GM19372 (cell line): ENCODE results near the gene P2RX7.
"Not testable (repeated sequence)": the region's sequence is repeated elsewhere in the genome, so short reads cannot be mapped to it uniquely, and the experiment has no call there.

Experiments
- ATAC-seq: cut with Tn5 transposase; IDR thresholded peaks from one replicate; pipeline ENCODE4 v1.9.1; 2021; ENCODE audit warnings: mild to moderate bottlenecking, low read depth, moderate library complexity; ENCODE audit not compliant: unreplicated experiment

Gene P2RX7

GRCh38 chr12:121131941-121132341 is 735 bp upstream of the P2RX7 start:
- no peak for ATAC-seq

DNA sequence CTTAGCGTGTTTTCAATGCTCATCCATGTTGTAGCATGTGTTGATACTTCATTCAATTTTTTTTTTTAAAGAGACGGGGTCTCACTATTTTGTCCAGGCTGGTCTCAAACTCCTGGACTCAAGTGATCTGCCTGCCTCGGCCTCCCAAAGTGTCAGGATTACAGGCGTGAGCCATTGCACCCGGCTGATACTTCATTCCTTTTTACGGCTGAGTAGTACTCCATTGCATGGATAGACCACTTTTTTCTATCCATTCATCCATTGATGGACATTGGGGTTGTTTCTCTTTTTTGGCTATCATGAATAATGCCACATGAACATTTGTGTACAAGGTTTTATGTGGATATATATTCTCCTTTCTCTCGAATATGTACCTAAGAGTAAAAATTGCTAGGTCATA is 1.2 kb downstream of the P2RX7 start:
- no peak for ATAC-seq

DNA sequence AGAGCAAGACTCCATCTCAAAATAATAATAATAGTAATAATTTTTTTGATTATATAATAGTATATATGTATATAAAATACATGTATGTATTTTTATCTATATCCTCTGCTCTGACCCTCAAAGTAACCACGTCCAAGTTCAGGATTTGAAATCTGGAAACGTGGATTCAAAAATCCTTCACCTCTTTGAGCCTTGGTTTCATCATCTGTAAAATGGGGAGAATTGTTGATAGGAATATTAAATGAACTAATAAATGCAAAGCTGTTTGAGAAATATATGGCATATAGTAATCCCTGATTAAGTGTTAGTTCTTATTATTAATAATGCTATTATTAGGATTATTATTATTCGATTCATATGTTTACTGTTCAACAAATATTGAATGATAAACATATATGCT is 2.6 kb downstream of the P2RX7 start:
- ATAC-seq, result no peak

- ATAC-seq, result no peak
Observed at GRCh38 chr12:121137512-121137911, 4.8 kb downstream of the P2RX7 start.

- no peak for ATAC-seq
Observed at GRCh38 chr12:121138284-121138683, 5.6 kb downstream of the P2RX7 start.

- no peak for ATAC-seq
Observed at GRCh38 chr12:121139286-121139685, 6.6 kb downstream of the P2RX7 start.

GRCh38 chr12:121142171-121142950 is 9.7 kb downstream of the P2RX7 start:
- ATAC-seq, result no peak

GRCh38 chr12:121144416-121144914 is 11.8 kb downstream of the P2RX7 start:
- no peak for ATAC-seq

DNA sequence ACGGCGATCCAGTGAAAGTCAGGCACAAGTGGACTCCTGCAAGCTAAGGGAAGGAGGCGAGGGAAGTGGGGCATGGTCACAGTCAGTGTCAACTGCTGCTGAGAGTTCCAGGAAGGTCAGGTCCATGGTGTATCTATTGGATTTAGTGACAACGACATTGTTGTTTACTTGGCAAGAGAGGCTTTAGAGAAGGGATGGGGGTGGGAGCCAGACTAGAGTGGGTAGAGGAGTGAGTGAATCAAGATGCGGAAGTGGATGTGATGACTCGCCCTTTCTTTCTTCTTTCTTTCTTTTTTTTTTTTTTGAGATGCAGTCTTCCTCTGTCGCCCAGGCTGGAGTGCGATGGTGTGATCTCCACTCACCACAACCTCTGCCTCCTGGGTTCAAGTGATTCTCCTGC is 12.5 kb downstream of the P2RX7 start:
- no peak for ATAC-seq

- ATAC-seq, result not testable (repeated sequence)
Observed at GRCh38 chr12:121149289-121149688, 16.6 kb downstream of the P2RX7 start.

GRCh38 chr12:121154793-121155375 is 22.2 kb downstream of the P2RX7 start:
- ATAC-seq, result no peak

DNA sequence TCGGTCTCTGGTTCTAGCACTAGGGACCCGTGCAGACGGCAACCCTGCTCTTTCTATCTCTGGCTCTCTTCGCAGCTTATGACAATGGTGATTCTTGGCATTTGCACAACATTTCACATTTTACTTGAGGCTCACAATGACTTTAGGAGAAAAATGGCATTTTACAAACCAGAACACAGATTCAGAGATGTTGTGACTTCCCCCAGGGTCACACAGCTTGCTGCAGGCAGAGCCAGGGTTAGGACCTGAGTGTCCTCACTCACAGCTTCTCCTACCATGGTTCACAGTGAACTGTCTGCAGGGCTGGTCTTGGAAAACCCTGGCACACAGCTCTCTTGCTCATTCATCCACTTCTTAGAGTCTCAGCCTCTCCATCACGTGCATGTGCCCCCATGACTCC is 23.7 kb downstream of the P2RX7 start:
- ATAC-seq, result no peak

GRCh38 chr12:121158085-121158484 is 25.4 kb downstream of the P2RX7 start:
- no peak for ATAC-seq

DNA sequence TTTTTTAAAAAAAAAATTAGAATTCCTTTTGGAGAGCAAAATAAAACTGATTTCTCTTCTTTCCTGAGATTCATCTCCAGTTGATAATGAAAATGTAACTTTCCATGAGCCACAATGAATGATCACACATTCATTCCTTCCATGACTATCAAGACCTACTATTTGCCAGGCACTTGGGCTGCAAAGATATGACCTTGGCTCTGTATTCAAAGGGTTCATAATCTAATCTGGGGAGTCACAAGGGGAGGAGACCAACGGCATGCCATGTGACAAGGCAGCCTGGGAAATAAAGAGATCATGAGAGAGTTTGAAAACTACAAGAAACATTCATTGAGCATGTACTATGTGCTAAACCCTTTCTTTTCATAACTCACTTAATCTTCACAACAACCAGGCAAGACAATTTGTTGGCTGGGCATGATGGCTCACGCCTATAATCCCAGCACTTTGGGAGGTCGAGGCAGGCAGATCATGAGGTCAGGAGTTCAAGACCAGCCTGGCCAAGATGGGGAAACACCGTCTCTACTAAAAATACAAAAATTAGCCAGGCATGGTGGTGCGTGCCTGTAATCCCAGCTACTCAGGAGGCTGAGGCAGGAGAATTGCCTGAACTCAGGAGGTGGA is 26.2 kb downstream of the P2RX7 start:
- ATAC-seq, result not testable (repeated sequence)

GRCh38 chr12:121159467-121160307 is 27.0 kb downstream of the P2RX7 start:
- ATAC-seq, result no peak

DNA sequence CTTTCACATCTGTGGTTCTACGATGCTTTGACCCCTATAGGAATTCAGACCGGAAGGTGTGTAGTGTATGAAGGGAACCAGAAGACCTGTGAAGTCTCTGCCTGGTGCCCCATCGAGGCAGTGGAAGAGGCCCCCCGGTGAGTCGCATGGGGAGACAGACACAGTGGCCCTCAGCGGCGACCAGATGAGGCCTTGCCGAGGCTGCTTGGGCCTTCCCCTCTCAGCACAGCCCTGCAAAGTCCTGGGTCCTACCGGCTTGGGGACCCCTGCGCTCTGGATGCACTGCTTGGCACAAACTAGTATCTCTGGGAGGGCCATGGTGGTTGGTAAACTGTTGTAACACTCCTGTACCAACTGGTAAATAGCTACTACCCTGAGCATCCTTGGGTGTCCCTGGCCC is 29.7 kb downstream of the P2RX7 start:
- no peak for ATAC-seq

- ATAC-seq, result no peak
Observed at GRCh38 chr12:121162985-121163384, 30.3 kb downstream of the P2RX7 start.

DNA sequence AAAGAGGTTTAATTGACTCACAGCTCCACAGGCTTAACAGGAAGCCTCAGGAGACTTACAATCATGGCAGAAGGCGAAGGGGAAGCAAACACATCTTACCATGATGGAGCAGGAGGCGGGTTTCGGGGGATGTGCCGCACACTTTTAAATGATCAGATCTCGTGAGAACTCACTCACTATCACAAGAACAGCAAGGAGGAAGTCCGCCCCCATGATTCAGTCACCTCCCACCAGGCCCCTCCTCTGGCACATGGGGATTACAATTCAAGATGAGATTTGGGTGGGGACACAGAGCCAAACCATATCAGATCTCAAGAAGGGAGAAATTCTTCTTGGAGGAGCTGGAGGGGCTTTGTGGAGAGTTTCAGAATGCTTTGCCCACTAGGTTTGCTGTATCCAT is 32.2 kb downstream of the P2RX7 start:
- not testable (repeated sequence) for ATAC-seq

DNA sequence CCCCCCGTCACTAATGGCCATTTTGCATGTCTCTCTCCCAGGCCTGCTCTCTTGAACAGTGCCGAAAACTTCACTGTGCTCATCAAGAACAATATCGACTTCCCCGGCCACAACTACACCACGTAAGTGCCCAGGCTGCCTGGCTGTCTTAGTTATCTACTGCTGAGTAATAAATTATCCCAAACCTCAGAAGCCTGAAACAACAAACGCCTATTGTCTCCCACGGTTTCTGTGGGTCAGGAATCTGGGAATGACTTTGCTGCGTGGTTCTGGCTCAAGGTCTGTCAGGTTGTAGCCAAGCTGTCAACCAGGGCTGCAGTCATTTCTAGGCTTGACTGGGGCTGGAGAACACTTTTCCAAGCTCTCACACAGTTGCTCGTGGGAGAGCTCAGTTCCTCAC is 32.6 kb downstream of the P2RX7 start:
- ATAC-seq, result no peak

DNA sequence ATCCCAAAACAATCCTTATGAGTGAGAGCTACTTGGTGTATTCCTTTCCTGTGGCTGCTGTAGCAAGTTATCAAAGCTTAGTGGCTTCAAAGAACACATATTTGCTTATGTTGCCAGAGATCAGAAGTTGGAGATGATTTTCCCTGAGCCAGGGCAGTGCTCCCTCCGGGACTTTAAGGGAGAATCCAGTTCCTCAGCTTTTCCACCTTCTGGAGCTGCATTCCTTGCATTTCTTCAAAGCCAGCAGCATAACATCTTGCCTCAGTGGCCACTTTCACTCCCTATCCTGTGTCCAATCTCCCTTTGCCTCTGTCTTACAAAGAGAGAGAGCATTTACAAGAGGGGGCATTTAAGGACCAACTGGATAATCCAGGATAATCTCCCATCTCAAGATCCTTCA is 33.7 kb downstream of the P2RX7 start:
- no peak for ATAC-seq
